ENCODE results near the gene ZNHIT6. TPM values are rescaled to one million over a fixed set of nuclear protein-coding genes. Genes with fewer than 3 reads are reported as not detected.
A peak's percentile ranks its signal among the peaks of the same experiment; 100 is the strongest.
"Not testable (repeated sequence)": the region's sequence is repeated elsewhere in the genome, so short reads cannot be mapped to it uniquely, and the experiment has no call there.

ZNHIT6 gene
- total RNA-seq, 1 donor from 2014 or later = 19.3 TPM

DNA sequence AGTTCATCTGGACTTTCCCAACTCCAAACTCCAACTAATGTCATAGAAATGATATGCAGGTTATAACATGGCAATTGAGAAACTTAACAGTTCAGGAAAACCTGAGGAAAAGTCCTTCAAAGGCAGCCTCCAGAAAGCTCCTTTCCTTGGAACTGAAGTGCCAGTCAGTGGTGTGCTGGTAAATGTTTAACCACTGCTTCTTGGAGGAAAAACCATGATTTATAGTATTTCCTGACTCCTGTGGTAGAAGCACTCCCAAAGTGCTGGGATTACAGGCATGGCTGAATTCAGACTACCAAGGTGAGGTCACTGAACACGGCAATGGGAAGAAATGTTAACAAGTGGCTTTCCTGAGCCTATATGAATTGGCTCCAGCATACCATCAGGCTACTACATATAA lies 26.7 kb upstream of the ZNHIT6 start:
- Mint-ChIP-seq H3K27me3 (no peaks in the 10 kb centered on the region), H3K4me1 (ENCODE audit: unreplicated experiment) (peaks cover 5% of the 10 kb centered on the region), H3K27ac (no peak overlapping the region), H3K4me3 (no peak overlapping the region), H3K36me3 (no peaks in the 10 kb centered on the region), H3K9me3 (no peaks in the 10 kb centered on the region)
- no peak for DNase-seq (ENCODE audit: extremely low spot score, unreplicated experiment)
- TF ChIP-seq, protein P1, sequence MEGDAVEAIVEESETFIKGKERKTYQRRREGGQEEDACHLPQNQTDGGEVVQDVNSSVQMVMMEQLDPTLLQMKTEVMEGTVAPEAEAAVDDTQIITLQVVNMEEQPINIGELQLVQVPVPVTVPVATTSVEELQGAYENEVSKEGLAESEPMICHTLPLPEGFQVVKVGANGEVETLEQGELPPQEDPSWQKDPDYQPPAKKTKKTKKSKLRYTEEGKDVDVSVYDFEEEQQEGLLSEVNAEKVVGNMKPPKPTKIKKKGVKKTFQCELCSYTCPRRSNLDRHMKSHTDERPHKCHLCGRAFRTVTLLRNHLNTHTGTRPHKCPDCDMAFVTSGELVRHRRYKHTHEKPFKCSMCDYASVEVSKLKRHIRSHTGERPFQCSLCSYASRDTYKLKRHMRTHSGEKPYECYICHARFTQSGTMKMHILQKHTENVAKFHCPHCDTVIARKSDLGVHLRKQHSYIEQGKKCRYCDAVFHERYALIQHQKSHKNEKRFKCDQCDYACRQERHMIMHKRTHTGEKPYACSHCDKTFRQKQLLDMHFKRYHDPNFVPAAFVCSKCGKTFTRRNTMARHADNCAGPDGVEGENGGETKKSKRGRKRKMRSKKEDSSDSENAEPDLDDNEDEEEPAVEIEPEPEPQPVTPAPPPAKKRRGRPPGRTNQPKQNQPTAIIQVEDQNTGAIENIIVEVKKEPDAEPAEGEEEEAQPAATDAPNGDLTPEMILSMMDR (conservative IDR thresholded peaks at IDR 0.05) = no peak

DNA sequence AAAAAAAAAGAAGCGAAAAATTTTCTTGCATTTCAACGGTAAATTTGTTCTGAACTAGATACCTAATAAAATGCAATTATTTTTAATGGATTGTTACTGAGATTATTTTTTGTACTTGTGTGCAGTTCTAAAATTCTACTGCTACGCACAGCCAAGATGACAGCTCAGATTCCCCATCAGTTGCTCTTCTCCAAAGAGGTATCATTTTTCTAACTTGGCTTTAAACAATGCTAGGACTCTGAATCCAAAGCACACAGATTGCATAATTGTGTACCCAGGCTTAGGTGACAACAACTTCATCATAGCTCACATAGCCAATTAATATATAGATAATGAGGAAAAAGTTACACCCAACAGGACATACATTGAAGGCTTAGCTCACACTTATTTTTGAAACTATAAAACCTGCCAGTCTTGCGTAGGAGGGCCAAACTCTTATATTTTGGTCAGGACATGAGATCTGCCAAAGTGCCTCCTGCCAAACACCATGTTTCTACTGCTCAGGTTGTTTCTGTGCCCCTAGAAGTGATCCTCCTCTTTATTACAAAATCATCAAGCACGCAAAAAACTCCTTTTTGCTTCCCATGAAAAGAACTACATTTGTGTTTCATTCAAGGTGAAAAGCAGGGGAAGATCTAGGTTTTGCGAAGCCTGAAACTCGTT lies 10.6 kb upstream of the ZNHIT6 start:
- Mint-ChIP-seq H3K9me3 (peaks cover 22% of the 10 kb centered on the region), H3K27me3 (no peaks in the 10 kb centered on the region), H3K36me3 (no peaks in the 10 kb centered on the region), H3K4me1 (ENCODE audit: unreplicated experiment) (no peaks in the 10 kb centered on the region), H3K27ac (no peak overlapping the region), H3K4me3 (no peak overlapping the region)
- TF ChIP-seq, protein P1 (conservative IDR thresholded peaks at IDR 0.05) = no peak
- DNase-seq (ENCODE audit: extremely low spot score, unreplicated experiment) = no peak

DNA sequence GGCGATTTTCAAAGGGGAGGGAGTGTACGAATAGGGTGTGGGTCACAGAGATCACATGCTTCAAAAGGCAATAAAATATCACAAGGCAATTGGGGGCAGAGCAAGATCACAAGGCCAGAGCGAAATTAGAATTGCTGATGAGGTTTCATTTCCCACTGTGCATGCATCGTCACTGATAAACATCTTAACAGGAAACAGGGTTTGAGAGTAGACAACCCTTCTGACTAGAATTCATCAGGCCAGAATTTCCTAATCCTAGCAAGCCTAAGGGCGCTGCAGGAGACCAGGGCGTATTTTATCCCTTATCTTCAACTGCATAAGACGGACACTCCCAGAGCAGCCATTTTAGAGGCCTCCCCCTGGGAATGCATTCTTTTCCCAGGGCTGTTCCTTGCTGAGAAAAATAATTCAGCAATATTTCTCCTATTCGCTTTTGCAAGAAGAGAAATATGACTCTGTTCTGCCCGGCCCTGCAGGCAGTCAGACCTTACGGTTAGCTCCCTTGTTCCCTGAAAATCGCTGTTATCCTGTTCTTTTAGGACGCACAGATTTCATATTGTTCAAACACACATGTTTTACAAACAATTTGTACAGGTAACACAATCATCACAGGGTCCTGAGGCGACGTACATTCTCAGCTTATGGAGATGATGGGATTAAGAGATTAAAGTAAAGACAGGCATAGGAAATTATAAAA lies 6.3 kb upstream of the ZNHIT6 start:
- H3K27ac Mint-ChIP-seq; H3K4me3 Mint-ChIP-seq; DNase-seq (ENCODE audit: extremely low spot score, unreplicated experiment); H3K27me3 Mint-ChIP-seq; H3K4me1 Mint-ChIP-seq (ENCODE audit: unreplicated experiment); H3K36me3 Mint-ChIP-seq: not testable (repeated sequence)
- H3K9me3 Mint-ChIP-seq = peaks cover 13% of the 10 kb centered on the region

DNA sequence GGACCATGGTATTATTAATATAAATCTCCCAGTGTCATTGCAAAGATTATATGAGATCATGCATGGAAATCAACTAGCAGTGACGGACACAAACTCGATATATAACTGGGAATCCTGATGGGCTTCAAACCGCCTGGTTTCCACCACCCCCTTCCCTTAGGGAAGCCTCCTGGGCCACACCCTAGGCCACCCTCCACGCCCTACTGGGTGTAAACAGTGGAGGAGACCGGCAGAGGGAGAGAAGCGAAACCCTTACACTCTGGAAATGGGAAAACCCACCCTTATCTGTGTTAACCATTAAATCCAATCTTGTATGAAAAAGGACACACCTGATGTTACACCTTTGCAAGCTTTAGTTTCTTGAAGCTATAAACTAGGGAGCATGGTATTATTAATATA lies 595 bp upstream of the ZNHIT6 start:
- TF ChIP-seq, protein P1 (conservative IDR thresholded peaks at IDR 0.05) = peak; percentile 45
- no peak for DNase-seq (ENCODE audit: extremely low spot score, unreplicated experiment)
- H3K27me3 Mint-ChIP-seq = no peaks in the 10 kb centered on the region
- peaks cover 3% of the 10 kb centered on the region for H3K4me1 Mint-ChIP-seq (ENCODE audit: unreplicated experiment)
- no peak overlapping the region for H3K4me3 Mint-ChIP-seq
- peaks cover 14% of the 10 kb centered on the region for H3K36me3 Mint-ChIP-seq
- H3K9me3 Mint-ChIP-seq = no peaks in the 10 kb centered on the region
- H3K27ac Mint-ChIP-seq = no peak overlapping the region

DNA sequence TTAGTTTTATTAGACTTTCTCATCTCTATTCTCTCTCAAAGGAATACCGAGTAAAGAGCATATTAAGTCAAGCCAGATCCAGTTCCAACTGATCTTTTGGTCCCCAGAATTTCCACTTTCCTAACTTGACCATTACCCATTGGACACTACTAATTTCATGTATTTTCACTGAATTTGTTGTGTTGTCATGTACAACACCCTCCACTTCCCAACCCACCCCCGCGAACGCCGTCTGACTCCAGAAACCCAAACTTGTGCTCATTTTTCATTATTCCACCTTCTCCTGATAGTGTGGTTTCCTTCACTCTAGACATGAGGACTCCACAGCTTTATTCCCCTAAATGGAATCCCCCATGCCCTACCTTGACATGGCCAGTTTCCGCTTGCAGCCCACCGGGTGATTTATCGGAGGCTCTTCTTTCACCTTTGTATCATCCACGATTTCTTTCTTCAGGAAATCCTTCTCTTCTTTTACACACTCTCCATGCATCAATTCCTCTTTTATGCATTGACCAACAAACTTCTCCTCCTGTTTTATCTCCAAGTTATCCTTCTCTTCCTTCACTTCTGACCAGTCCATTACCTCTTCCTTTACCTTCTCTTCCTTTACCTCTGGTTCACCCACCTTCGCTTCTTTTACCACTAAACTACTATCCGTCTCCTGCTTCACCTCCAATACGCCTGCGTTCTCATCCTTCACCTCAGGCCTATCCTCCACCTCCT lies 805 bp downstream of the ZNHIT6 start:
- peaks cover 3% of the 10 kb centered on the region for H3K4me1 Mint-ChIP-seq (ENCODE audit: unreplicated experiment)
- TF ChIP-seq, protein P1 (conservative IDR thresholded peaks at IDR 0.05) = no peak
- H3K4me3 Mint-ChIP-seq = no peak overlapping the region
- no peak overlapping the region for H3K27ac Mint-ChIP-seq
- no peaks in the 10 kb centered on the region for H3K27me3 Mint-ChIP-seq
- H3K9me3 Mint-ChIP-seq = no peaks in the 10 kb centered on the region
- H3K36me3 Mint-ChIP-seq = peaks cover 18% of the 10 kb centered on the region
- DNase-seq (ENCODE audit: extremely low spot score, unreplicated experiment) = no peak

DNA sequence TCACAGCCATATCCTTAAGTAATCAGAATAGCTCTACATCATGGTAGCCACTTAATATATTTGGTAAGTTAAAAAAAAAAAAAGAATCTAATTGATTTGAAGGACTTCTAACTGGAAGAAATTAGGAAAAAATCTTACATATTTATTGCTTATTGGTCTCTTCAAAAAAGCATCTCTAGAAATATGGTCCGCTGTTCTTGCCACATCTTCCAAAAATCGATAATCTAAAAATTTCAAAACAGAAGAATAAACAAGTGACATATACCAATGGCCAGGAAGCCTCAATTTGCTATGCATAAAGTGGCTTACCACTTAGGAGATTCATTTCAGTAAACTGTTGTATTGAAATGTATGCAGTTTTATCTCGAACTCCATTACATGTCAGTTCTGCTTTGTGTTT lies 2.3 kb downstream of the ZNHIT6 start:
- Mint-ChIP-seq H3K4me1 (ENCODE audit: unreplicated experiment) (peaks cover 3% of the 10 kb centered on the region), H3K9me3 (no peaks in the 10 kb centered on the region), H3K4me3 (no peak overlapping the region), H3K36me3 (peaks cover 18% of the 10 kb centered on the region), H3K27ac (no peak overlapping the region), H3K27me3 (no peaks in the 10 kb centered on the region)
- TF ChIP-seq, protein P1 (conservative IDR thresholded peaks at IDR 0.05) = no peak
- no peak for DNase-seq (ENCODE audit: extremely low spot score, unreplicated experiment)
